Measurements from ENCODE around the gene NRXN3. TPM values are rescaled to one million over a fixed set of nuclear protein-coding genes. Genes with fewer than 3 reads are reported as not detected.

Gene NRXN3
- total RNA-seq, 1 experiment from 2014 or later, result not detected

DNA sequence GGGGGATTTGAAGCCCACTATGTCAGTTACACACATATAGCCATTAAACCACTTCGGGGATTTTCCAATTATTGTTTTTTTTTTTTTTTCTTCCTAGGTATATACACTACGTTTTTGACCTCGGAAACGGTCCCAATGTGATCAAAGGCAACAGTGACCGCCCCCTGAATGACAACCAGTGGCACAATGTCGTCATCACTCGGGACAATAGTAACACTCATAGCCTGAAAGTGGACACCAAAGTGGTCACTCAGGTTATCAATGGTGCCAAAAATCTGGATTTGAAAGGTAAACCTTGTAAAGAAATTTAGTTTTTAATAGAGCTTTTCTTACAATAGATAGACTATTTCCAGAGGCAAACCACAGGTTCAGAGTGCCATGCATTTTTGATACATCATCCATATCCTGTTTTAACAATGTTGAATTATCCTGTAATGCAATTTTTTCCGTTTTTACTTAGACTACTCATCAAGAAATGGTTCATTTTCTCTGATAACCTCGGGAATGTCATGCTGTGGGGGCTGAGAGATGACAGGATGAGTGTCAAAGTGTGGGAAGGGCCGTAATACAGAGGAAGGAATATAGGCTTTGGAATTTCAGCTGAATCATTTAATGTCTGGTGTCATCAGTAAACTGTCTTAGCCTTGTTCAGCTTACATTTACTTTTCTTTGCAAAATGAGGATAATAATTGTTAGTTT, 797.1 kb downstream of the NRXN3 start:
- no peak for DNase-seq
- Mint-ChIP-seq H3K36me3 (ENCODE audit: insufficient read depth, unreplicated experiment) (no peaks in the 10 kb centered on the region), H3K27ac (ENCODE audit: unreplicated experiment) (no peak overlapping the region), H3K9me3 (ENCODE audit: low read depth, unreplicated experiment) (no peaks in the 10 kb centered on the region), H3K4me3 (ENCODE audit: low read depth, unreplicated experiment) (no peak overlapping the region), H3K4me1 (ENCODE audit: low read depth, unreplicated experiment) (no peaks in the 10 kb centered on the region), H3K27me3 (ENCODE audit: unreplicated experiment) (peaks cover 36% of the 10 kb centered on the region)
- no TSS peak for BruUV-seq (replicated peaks)
- TF ChIP-seq, protein P1, sequence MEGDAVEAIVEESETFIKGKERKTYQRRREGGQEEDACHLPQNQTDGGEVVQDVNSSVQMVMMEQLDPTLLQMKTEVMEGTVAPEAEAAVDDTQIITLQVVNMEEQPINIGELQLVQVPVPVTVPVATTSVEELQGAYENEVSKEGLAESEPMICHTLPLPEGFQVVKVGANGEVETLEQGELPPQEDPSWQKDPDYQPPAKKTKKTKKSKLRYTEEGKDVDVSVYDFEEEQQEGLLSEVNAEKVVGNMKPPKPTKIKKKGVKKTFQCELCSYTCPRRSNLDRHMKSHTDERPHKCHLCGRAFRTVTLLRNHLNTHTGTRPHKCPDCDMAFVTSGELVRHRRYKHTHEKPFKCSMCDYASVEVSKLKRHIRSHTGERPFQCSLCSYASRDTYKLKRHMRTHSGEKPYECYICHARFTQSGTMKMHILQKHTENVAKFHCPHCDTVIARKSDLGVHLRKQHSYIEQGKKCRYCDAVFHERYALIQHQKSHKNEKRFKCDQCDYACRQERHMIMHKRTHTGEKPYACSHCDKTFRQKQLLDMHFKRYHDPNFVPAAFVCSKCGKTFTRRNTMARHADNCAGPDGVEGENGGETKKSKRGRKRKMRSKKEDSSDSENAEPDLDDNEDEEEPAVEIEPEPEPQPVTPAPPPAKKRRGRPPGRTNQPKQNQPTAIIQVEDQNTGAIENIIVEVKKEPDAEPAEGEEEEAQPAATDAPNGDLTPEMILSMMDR (IDR thresholded peaks at IDR 0.05; ENCODE audit: unreplicated experiment), result no peak
- intact Hi-C loops (cut with micrococcal nuclease; ENCODE audit: unreplicated experiment), result loop anchor here (5.0 kb wide), 1 partner anchor 1885 kb away; no protein-coding TSS in a partner anchor
- CTCF ChIA-PET, result interaction anchor here (0.7 kb wide), 1 partner anchor 16 kb away, joined by 3 read pairs; no protein-coding TSS in a partner anchor

DNA sequence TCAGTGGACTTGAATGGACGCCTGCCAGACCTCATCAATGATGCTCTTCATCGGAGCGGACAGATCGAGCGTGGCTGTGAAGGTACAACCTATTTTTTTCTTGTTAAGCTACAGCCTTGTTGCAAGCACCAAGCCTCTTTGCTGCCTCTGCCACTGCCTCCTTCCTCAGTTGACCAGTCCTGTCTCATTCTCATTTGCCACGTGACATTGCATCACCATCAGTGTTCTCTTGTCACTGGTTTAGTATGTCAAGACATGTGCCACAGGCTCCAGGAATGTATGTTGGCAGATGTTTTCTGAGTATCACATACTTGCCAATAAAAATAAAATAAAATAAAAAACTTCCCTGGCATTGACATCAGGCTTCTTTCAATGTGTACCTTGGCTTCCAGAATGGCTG, 798.1 kb downstream of the NRXN3 start:
- Mint-ChIP-seq H3K36me3 (ENCODE audit: insufficient read depth, unreplicated experiment) (no peaks in the 10 kb centered on the region), H3K9me3 (ENCODE audit: low read depth, unreplicated experiment) (no peaks in the 10 kb centered on the region), H3K27ac (ENCODE audit: unreplicated experiment) (no peak overlapping the region), H3K4me1 (ENCODE audit: low read depth, unreplicated experiment) (no peaks in the 10 kb centered on the region), H3K4me3 (ENCODE audit: low read depth, unreplicated experiment) (no peak overlapping the region), H3K27me3 (ENCODE audit: unreplicated experiment) (peaks cover 26% of the 10 kb centered on the region)
- intact Hi-C loops (cut with micrococcal nuclease; ENCODE audit: unreplicated experiment), result loop anchor here (5.0 kb wide), 1 partner anchor 1884 kb away; no protein-coding TSS in a partner anchor
- CTCF ChIA-PET, result interaction anchor here (0.6 kb wide), 1 partner anchor 35 kb away, joined by 4 read pairs; no protein-coding TSS in a partner anchor
- BruUV-seq (replicated peaks), result no TSS peak
- no peak for DNase-seq
- TF ChIP-seq, protein P1 (IDR thresholded peaks at IDR 0.05; ENCODE audit: unreplicated experiment), result no peak

DNA sequence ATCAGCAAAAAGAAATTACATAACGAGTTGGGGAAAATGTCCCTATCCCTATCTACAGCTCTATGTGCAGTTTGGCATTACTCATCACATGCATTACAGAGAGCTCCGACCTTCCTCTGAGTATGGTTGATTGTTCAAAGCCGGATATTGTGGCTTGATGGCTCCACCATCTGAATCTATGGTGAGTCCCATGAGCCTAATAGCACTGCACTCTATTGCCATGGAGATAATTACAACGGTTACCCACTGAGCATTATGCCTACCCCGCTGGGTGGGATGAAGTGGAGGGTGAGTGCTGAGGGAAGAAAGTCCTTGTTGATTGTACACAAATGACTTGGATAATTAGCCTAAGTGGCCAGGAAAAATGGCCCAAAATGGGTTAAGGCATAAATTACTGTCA, 800.5 kb downstream of the NRXN3 start:
- Mint-ChIP-seq H3K36me3 (ENCODE audit: insufficient read depth, unreplicated experiment) (no peaks in the 10 kb centered on the region), H3K27ac (ENCODE audit: unreplicated experiment) (no peak overlapping the region), H3K27me3 (ENCODE audit: unreplicated experiment) (peaks cover 18% of the 10 kb centered on the region), H3K4me3 (ENCODE audit: low read depth, unreplicated experiment) (no peak overlapping the region), H3K4me1 (ENCODE audit: low read depth, unreplicated experiment) (no peaks in the 10 kb centered on the region), H3K9me3 (ENCODE audit: low read depth, unreplicated experiment) (no peaks in the 10 kb centered on the region)
- no TSS peak for BruUV-seq (replicated peaks)
- TF ChIP-seq, protein P1 (IDR thresholded peaks at IDR 0.05; ENCODE audit: unreplicated experiment), result no peak
- intact Hi-C loops (cut with micrococcal nuclease; ENCODE audit: unreplicated experiment), result no loop called here
- no peak for DNase-seq
- CTCF ChIA-PET, result no interaction called here

DNA sequence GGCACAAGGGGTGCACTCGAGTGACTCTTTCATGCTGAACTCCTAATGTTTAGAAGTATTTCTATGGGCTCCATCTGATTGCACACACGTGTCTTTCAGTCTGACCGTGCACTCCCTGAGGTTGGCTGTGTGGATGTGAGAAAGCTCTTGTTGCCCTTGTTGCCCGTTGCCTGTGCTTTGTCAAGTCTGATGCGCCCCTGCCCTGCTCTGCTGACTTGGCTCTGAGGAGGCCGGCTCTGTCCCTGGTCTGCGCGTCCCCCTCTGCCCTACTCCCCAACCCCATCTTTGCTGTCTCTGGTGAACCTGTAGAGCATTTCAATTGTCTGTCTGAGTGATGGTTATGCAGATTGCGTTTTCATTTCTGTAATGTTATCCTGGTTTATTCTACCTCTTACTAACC, 802.3 kb downstream of the NRXN3 start:
- H3K4me3 Mint-ChIP-seq (ENCODE audit: low read depth, unreplicated experiment), result no peak overlapping the region

More for the DNA sequence above, 802.3 kb downstream of the NRXN3 start:
- CTCF ChIA-PET, result no interaction called here
- Mint-ChIP-seq H3K4me1 (ENCODE audit: low read depth, unreplicated experiment) (no peaks in the 10 kb centered on the region), H3K27ac (ENCODE audit: unreplicated experiment) (no peak overlapping the region), H3K36me3 (ENCODE audit: insufficient read depth, unreplicated experiment) (no peaks in the 10 kb centered on the region), H3K9me3 (ENCODE audit: low read depth, unreplicated experiment) (no peaks in the 10 kb centered on the region), H3K27me3 (ENCODE audit: unreplicated experiment) (peaks cover 20% of the 10 kb centered on the region)
- TF ChIP-seq, protein P1 (IDR thresholded peaks at IDR 0.05; ENCODE audit: unreplicated experiment), result no peak
- no TSS peak for BruUV-seq (replicated peaks)
- DNase-seq, result no peak
- intact Hi-C loops (cut with micrococcal nuclease; ENCODE audit: unreplicated experiment), result no loop called here
